M059J (cell line): ENCODE measurements around the gene NPB. TPM values are rescaled to one million over a fixed set of nuclear protein-coding genes. Genes with fewer than 3 reads are reported as not detected.
A peak's percentile ranks its signal among the peaks of the same experiment; 100 is the strongest.

Experiments
- DNase-seq: peaks from one replicate; pipeline ENCODE4 v3.0.0-alpha.2; 2012; ENCODE audit warnings: low read depth
- total RNA-seq: library from RNA; depleted of rRNA; stranded (reverse); fragments of >200 nt; shearing (Covaris generic); gene quantifications from 2 replicates; pipeline ENCODE4 v1.2.3, GENCODE V29; 2014; rRNA removed

NPB gene
- total RNA-seq = 0.44 and 0.59 TPM in 2 replicates

DNA sequence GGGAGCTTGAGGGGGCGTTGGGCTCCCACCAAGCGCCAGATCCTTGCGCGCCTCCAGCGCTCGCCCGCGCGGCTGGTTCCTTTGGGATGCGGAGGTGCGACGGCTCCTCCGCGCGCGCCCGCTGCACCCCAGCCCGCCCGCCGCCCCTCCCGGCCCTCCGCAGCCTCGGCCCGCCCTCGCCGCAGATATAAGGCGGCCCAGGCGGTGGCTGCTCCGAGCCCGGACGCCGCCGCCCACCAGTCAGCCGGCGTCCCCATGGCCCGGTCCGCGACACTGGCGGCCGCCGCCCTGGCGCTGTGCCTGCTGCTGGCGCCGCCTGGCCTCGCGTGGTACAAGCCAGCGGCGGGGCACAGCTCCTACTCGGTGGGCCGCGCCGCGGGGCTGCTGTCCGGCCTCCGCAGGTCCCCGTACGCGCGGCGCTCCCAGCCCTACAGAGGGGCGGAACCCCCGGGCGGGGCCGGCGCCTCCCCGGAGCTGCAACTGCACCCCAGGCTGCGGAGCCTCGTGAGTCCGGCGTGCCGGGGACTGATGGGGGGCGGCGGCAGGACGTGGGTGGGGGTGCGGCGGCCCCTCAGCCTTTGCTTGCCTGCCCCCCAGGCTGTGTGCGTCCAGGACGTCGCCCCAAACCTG lies at the start of gene NPB:
TSS of gene NPB (plus strand) at position 216 of the 630 bp plus-strand sequence. CDS start at position 256, 40 bp downstream.
- no peak for DNase-seq

DNA sequence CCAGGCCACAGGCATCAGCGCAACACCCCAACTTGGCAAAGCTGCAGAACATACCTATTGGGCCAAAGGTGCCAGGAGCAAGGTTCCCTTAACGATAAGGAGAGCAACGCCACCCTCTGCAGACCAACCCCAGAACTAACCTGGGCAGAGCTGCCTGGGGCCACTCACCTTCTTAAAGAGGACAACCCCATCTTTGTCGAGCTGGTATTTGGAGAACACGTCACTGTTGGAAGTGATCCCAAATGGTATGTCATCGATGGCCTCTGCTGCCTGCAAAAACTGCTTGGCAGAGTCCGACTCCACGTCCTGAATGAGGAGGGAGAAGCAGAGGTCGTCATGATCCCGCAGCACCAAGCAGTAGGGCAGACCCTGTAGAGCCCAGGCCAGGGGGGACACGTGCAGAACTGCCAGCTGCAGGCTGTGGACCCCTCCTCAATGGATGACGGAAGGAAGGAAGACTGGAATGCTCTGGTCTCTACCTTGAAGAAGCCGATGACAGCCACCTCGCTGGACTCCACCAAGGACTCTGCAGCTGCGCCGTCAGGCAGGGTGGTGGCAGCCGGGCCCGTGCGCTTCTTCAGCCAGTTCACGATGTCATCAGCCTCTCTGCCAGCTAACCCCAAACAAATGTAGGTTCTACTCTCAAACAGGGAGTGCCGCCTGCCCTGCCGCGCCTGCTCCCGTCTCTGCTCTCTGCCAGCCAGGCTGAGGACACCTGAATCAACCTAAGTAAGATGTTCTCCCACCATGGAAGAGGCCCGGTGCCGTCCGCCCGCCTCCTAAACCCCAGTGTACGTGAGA lies 46.9 kb upstream of the NPB start:
- DNase-seq = no peak

DNA sequence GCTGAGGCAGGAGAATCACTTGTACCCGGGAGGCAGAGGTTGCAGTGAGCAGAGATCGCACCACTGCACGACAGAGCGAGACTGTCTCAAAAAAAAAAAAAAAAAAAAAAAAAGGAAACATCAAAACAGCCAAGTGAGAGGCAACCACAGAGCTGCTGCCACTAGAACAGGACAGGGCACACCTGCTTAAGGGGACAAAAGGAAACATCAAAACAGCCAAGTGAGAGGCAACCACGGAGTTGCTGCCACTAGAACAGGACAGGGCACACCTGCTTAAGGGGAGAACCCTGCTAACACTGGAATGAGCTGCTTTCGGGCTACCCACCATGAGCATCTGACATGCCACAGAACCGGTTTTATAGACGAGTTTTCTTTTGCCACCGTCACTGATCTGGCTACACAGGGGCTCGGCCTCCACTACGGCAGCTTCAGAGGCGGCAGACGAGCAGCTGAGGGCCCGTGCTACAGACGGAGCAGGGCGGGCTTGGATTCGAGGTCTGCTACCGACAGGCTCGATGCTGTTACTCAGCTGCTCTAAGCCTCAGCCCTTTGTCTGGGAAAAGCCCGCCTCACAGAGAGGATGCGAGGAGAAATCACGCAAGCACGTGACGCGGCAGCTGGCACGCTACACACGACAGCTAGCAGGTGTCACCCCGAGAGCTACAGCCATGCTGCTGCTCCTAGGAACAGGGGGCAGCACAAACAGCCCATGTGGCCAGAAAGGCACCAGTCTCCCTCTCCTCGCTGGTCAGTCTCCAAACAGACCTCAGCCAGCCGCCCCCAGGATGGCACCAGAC lies 43.7 kb upstream of the NPB start:
- DNase-seq = no peak

DNA sequence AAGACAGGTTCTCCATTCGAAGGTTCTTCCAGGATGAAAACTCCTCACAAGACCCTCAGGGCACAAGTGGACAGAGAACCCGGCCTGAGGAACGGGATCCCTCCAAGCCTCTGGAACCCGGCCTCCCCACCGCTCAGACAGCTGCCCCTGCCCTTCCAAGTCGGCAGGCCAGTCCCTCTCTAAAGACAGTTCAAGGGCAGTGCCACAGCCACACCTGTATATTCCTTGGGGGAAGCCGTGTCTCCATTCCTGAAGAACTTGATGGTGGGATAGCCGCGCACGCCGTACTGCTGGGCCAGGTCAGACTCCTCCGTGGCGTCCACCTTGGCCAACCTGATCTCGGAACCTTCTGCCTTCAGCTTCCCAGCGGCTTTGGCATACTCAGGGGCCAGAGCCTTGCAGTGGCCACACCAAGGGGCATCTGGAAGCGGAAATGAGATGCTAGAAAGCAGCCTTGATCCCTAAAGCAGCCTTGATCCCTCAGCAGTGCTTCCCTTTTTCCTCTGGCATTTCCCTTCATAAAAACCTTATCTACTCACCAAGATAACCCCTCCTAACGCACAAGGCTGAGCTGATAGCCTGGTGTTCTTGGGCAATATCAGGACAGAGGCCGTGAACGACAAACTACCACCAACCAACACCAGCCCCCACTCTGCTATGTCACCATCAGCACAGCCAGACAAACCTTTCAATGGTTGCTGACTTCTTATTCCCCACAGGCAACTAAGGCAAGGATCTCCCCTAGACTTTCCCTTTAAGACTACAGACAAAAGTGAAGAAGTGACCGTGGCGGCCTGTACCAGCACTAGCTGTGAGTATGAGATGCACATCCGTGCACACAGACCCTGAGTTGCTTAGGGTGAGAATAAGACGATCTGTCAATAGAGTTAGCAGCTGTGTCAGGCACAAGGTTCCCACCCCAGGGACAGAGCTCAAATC lies 42.8 kb upstream of the NPB start:
- no peak for DNase-seq

DNA sequence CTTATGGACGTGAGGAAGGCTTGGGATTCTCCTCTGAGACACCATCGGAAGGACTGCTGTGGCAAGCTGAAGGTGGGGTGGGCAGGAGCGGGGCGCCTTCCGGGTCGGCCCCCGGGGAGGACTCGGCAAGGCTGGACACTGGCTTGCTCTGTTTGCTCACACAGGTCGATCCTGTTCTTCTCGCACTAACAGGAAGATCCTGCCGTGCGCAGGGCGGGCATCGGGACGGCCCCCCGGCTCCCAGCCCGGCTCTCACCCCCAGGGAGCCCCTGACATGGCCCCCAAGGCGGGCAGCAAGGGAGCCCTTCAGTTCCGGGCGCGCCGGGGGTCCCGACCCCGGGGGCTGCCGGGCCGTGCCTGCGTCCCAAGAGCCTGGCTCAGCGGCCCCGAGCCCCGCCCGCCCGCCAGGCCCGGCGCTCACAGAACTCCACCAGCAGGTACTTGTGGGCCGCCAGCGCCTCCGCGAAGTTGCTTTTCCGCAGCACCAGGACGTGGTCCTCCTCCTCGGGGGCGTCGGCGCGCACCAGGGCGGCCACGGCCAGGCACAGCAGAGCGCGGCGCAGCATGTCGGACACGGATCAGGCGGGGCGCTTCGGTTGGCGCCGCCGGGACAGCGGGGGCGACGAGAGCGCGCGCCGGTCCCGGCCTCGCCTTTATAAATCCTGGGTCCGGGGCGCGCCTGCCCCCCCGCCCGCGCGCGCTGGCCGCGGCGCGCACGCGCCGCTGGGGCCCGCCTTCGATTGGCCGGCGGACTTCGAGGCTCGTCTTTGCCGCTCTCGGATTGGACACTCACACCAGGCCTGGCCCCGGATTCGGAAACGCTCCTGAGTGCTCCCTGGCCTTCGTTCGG lies 41.9 kb upstream of the NPB start, which contains the start of gene P4HB:
TSS of gene P4HB (minus strand) at position 630 of the 850 bp plus-strand sequence. CDS start at position 566, 64 bp downstream.
- DNase-seq = peak; percentile 13

DNA sequence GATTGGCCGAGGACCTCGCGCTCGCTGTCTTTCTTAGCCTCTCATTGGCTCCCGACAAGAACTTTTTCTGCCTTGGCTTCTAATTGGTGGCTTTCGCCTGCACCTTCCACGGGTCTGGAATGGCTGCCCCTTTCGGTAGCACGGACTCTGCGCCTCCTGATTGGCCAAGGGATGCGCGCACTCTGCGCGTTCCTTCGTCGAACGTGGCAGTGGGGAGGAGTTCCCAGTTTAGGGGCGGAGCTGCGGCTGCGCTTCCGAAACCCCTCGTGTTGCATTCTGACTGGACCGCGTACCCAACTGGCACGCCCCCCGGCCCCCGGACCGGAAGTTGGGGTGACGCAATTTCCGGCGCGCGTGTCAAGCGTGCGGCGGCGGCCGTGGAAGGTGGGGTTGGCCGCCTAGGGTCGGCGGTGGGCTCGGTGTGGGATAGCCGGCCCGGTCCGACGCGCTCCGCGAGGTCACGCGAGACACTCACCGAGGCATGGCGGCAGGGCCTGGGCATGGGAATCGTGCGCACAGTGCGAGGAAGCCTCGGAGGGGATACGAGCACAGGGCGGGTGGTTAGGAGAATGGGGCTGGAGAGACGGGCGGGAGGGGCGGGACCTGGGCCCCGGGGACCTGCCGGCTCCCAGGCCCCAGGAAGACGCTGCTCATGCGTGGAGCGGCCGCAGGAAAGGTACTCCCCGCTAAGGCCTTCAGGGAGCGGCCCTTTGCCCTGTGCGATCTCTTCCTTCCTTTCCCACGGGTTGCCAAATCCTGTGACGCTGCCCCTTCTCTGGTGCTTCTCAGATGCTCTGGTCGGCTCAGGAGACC lies 41.1 kb upstream of the NPB start:
- peak; percentile 100 for DNase-seq

DNA sequence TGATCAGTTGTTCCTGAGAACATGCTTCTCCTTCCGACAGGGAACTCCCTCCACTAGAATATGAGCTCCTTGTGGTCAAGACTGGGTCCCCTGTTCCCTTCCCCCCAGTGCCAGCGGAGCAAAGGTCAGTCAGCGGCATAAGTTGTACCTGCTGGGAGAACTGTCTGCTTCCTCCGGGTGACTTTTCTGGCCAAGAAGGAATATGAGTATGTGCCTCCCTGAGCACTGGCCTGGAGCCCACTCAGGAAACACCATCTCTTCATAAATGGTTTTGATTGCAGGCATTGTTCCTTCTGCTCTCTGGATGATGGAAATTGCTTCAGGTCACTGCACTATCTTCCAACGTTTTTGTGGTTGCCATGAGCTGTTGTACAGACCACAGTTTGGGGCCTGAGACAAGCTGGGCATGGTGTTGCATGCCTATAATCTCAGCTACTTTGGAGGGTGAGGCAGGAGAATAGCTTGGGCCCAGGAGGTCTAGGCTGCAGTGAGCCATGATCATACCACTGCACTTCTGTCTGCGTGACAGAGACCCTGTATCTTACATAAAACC lies 38.8 kb upstream of the NPB start:
- DNase-seq = no peak

DNA sequence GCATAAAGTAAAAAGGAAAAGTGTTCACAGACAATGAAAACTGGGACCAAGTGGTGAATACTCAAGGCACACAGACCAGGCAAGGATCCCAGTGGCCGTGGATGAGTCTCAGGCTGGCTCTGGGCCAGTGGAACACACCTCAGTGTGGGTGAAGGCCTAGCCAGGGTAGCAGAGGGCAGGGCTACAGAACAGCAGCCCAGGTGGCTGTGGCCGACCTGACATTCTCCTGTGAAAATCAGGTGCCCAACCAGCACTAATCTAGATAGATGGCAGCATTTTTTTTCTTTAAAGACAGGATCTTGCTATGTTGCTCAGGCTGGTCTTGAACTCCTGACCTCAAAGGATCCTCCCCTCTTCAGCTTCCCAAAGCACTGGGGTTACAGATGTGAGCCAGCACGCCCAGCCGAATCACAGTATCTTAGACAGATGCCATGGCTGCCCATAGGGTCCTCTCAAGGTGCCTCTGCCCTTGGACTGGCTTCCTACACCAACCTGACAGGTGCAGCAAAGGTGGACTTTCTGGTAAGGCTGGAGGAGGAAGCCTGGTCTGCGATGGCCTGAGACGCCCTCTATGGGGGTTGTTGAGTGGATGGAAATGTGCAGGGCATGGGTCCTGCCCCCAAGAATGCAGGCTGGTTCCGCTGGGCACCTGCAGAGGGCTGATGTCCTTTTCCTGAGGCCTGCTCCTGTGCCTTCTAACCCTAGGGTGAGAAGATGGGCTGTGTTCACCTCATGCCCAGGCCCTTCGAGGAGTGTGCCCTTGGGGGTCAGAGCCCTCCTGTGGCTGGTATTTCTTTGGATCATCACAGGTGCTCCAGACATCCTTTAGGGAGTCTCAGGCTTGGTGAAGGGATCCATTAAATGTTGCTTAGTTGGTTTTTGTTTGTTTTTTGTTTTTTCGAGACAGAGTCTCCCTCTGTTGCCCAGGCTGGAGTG lies 37.9 kb upstream of the NPB start:
- no peak for DNase-seq

DNA sequence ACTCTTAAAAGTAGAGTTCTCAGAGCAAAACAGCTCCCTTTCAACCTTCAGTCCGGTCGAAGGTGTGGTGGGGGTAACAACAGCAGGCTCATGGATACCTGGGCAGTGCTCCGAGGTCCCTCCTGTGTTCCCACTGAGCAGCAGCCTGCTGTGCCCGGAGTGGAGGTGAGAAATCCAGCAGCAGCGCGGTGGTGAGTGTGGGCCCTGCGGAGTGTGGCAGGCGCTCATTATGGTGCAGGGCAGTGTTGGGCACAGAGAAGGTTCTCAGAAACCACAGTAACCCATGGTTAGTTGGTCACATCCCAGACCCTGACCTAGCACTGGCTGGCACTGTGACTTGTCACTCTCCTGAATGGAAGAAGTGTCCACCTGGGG lies 36.7 kb upstream of the NPB start:
- no peak for DNase-seq

DNA sequence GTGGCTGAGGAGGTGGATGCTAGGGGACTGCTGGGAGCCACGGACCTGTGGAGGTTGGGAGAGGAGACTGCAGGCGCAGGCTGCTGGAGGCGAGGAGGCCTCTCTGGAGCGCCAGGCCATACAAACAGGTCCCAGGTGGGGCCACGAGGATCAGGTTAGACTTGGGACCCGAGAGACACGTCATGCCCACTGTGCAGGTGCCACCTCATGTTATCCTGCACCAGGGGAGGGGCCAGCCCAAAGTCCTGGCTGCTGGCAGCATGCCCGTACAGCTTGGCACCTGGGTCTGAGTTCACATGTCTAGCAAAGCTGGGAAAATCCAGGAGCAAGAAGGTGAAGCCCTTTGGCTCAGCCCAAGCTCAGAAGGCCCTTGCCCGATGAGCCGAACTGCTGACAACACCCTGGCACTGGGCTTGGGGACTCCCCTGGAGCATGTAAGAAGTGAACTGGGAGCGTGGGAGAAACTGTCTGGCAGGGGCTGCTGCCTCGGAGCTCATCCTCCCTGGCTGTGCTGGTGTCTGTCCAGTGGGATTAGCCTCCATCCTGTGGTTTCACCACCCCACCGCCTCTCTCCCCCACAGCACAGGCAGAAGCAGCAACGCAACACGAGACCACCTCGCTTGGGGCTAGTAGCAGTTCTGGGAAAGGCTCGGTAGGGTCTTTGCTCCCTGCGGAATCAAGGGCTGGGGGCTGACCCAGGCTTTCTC lies 36.2 kb upstream of the NPB start:
- DNase-seq = peak; percentile 22

DNA sequence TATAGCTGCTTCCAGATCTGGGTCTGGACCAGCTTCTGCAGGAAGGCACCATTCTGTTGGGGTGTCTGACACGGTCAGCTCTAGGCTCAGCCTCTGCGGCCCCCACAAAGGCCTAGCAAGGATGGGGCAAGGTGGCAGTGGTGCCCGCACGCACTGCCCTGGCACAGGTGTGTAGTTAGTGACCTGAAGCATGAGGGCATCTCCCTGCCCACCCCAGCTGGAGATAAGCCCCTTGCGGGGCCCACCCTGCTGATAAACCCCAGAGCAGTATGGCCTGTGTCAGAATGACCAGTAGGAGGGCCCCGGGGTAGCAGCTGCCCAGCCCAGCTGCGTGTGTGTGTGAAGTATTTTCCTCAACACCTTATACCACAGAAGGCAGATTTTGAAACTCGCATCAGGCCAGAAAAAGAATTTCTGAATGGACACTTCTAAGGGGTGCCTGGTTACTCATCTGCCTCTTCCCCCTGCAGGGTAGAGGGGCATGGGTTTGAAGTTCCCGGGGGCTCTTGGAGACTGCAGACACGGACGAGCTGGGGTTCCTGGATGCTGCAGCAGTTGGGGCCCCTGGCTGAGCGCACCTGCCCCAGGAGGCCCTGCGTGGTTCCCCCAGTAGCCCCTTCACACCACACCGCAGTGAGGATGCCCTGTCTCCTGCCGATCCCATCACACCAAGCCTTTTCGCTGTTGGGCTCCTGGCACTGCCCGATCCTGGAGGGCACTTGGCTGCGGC lies 35.4 kb upstream of the NPB start:
- DNase-seq = peak; percentile 31

DNA sequence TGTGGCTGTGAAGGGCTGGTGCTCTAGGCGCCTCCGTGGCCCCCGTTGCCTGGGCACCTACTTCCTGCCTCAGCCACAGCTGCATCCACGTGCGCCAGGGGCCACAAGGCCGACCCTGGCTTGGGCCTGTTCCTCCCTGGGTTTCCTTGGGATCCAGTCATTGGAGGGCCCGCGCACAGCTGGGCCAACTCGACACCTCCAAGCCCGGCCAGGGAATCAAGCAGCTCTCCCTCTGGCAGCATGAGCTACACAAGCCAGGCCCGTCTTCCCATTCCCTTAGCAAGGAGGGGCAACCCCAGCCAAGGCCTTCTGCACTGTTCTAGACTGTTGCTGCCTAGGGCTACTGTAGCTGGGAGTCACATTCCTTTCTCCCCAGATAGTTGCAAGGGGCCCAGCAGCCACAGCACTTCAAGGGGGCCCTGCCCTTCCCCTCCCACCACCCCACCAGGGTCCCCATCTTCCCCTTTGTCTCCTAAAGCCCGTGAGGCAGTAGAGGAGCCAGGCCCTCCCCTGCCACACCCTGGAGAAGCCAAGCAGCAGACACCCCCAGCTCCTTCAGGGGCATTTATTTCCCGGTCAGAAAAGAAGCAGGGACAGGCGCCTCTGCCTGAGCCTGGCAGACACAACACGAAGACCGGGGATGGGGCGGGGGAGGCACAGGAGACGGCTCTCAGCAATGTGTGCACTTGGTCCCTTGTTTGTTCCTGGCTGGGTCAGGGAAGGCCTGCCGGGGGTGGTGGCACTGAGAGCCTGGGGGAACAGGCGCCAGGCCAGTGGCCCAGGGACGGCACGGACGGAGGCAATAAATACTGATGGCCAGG lies 34.7 kb upstream of the NPB start:
- DNase-seq = peak; percentile 76

DNA sequence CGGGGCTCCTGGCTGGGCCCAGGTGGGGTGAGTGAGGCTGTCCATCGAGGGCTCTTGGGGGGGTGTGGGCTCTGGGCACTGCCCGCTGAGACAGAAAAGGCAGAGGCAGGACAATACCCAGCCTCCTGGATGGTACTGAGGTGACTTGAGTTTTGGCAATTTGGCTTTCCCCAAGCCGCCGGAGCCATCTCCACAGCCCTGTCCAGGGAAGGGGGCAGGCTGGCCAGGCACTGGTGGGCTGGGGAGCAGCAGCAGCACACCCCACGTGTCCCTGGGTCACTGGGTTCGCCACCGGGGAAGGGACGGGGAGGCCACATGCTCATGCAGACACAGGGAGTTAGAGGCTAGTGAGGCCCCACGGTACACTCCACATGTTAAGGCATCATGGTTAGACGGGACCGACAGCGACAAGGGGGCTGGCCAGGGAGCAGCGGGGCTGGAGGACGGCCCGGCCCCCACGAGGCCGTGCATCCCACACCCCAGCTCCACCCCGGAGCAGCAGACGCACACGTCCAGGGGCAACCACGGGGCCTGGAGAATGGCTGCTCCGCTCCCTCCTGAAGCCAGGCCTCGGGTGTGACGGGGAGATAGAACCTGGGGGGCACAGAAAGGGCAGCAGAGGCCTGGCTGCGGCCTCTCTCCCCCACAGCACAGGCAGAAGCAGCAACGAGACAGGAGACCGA lies 33.9 kb upstream of the NPB start:
- peak; percentile 29 for DNase-seq

DNA sequence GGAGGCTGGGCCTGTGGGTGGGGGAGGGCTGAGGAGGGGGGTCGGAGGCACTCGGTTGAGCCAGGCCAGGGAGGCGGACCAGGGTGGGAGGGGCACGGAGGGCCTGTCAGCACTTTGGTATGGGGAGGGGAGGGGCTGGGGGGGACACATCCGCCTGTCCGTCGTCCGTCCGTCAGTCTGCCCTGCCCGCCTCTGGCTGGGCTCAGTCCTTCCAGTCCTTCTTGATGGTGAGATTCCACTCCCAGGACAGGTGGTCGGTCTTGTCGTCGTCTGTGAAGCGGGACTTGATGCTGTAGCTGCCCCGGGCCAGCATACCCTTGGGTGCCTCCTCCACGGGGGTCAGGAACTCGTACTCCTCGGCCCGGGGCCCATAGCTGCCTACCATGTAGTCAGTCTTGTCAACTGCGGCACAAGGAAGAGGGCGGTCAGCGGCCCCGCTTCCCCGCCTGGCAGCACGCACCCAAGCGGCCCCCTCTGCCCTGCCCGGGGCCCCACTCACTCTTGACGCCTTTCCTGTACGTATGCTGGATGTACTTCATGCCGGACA lies 33.3 kb upstream of the NPB start:
- DNase-seq = peak; percentile 73
